PC-9 (cell line): Measurements from ENCODE around the gene TTC39B. TPM values are rescaled to one million over a fixed set of nuclear protein-coding genes. Genes with fewer than 3 reads are reported as not detected.

ENCODE experiments used
- BruUV-seq: library from RNA; stranded (reverse); fragments of 400-500 nt; replicated peaks from 2 replicates; lab custom pipeline; 2021; lab: Mats Ljungman, UMichigan
- CTCF ChIA-PET: fragments of 300-600 bp; sonication (Branson Sonifier 250); formaldehyde crosslinking; loops from one replicate; lab custom pipeline; 2022; ENCODE audit warnings: antibody characterized with exemption; lab: Charles Lee
- POLR2A ChIA-PET: fragments of 300-600 bp; sonication (Branson Sonifier 250); formaldehyde crosslinking; loops from one replicate; lab custom pipeline; 2022; ENCODE audit warnings: antibody characterized with exemption; ENCODE audit not compliant: unreplicated experiment; lab: Charles Lee
- DNase-seq, 2 experiments: peaks; one replicate each; pipeline versions ENCODE4 v3.0.0 to v3.0.0-alpha.2; 2015 to 2022; ENCODE audit warnings: mixed read lengths in 1 of 2
- H2AFZ ChIP-seq: fragments of 200-600 bp; sonication (generic); 2 replicates; pipeline ENCODE4 v1.8.1; 2017; ENCODE audit warnings: antibody characterized with exemption
- H3F3A ChIP-seq: fragments of 200-600 bp; sonication (generic); 2 replicates; pipeline ENCODE4 v1.8.1; 2017; ENCODE audit warnings: antibody characterized with exemption, mild to moderate bottlenecking, low read depth; ENCODE audit not compliant: insufficient read depth
- H3K27ac ChIP-seq: fragments of 200-600 bp; sonication (generic); 2 replicates; pipeline ENCODE4 v1.6.1; 2016; ENCODE audit warnings: mixed run types
- H3K27me3 ChIP-seq: fragments of 200-600 bp; sonication (generic); 2 replicates; pipeline ENCODE4 v1.6.1; 2016; ENCODE audit warnings: low read depth, mixed run types; ENCODE audit not compliant: insufficient read depth
- H3K36me3 ChIP-seq: fragments of 200-600 bp; sonication (generic); 2 replicates; pipeline ENCODE4 v1.6.1; 2016; ENCODE audit warnings: low read depth, mixed run types
- H3K4me1 ChIP-seq: fragments of 200-600 bp; sonication (generic); replicated peaks from 2 replicates; pipeline ENCODE4 v1.6.1; 2016; ENCODE audit warnings: mixed run types; ENCODE audit not compliant: insufficient read depth
- H3K4me2 ChIP-seq: fragments of 200-600 bp; sonication (generic); 2 replicates; pipeline ENCODE4 v1.6.1; 2017; ENCODE audit warnings: mixed run types
- H3K4me3 ChIP-seq: fragments of 200-600 bp; sonication (generic); 2 replicates; pipeline ENCODE4 v1.6.1; 2016; ENCODE audit warnings: mixed run types
- H3K79me2 ChIP-seq: fragments of 200-600 bp; sonication (generic); 2 replicates; pipeline ENCODE4 v1.6.1; 2017; ENCODE audit warnings: low read depth, mixed run types
- H3K9me2 ChIP-seq: fragments of 200-600 bp; sonication (generic); 2 replicates; pipeline ENCODE4 v1.8.1; 2017; ENCODE audit warnings: mild to moderate bottlenecking; ENCODE audit not compliant: insufficient read depth
- H3K9me3 ChIP-seq: fragments of 200-600 bp; sonication (generic); 2 replicates; pipeline ENCODE4 v1.8.1; 2016; ENCODE audit warnings: low read depth; ENCODE audit not compliant: insufficient read depth
- H4K20me1 ChIP-seq: fragments of 200-600 bp; sonication (generic); 2 replicates; pipeline ENCODE4 v1.8.1; 2017; ENCODE audit not compliant: insufficient read depth
- CTCF ChIP-seq: fragments of 200-600 bp; sonication (generic); conservative IDR thresholded peaks from 2 replicates; pipeline ENCODE4 v1.6.1; 2017; ENCODE audit warnings: mixed run types, antibody characterized with exemption, mild to moderate bottlenecking, moderate library complexity
- EZH2 ChIP-seq: fragments of 200-600 bp; sonication (generic); IDR thresholded peaks from 2 replicates; pipeline ENCODE4 v1.8.0; 2017; ENCODE audit warnings: antibody characterized with exemption, low read depth
- intact Hi-C: fragments of 100-400 bp; cut with micrococcal nuclease; formaldehyde crosslinking; loops from one replicate; pipeline ENCODE4 v1.10.0; 2022; ENCODE audit not compliant: unreplicated experiment
- total RNA-seq: library from RNA; stranded (reverse); gene quantifications from 2 replicates; pipeline ENCODE4 v1.2.3, GENCODE V29; 2021

Gene TTC39B
- total RNA-seq, 1 experiment from 2014 or later: 8.8 TPM

GRCh38 chr9:15272377-15272928 lies 34.6 kb downstream of the TTC39B start:
- TF ChIP-seq CTCF (no peak), EZH2 (no peak)
- Histone ChIP-seq H3K27me3 (no peaks in the 10 kb centered on the region), H3K4me1 (no peaks in the 10 kb centered on the region), H3K36me3 (no peaks in the 10 kb centered on the region), H3K4me2 (no peak overlapping the region), H3F3A (no peaks in the 10 kb centered on the region), H3K4me3 (no peak overlapping the region), H3K79me2 (no peaks in the 10 kb centered on the region), H2AFZ (no peak overlapping the region), H3K9me2 (no peaks in the 10 kb centered on the region), H4K20me1 (no peaks in the 10 kb centered on the region), H3K27ac (no peak overlapping the region), H3K9me3 (no peaks in the 10 kb centered on the region)
- intact Hi-C loops: no loop called here
- CTCF ChIA-PET: no interaction called here
- no peak for DNase-seq
- no TSS peak for BruUV-seq
- POLR2A ChIA-PET: no interaction called here

GRCh38 chr9:15271403-15271802 lies 35.6 kb downstream of the TTC39B start:
- no peaks in the 10 kb centered on the region for H3K27me3 ChIP-seq
- H3K4me3 ChIP-seq: no peak overlapping the region
- CTCF ChIA-PET: no interaction called here
- TF ChIP-seq CTCF: no peak
- no peak for TF ChIP-seq EZH2
- H4K20me1 ChIP-seq: no peaks in the 10 kb centered on the region
- H3K9me2 ChIP-seq: no peaks in the 10 kb centered on the region
- no peaks in the 10 kb centered on the region for H3K9me3 ChIP-seq
- intact Hi-C loops: no loop called here
- no peaks in the 10 kb centered on the region for H3K79me2 ChIP-seq
- no peaks in the 10 kb centered on the region for H3K4me1 ChIP-seq
- no peaks in the 10 kb centered on the region for H3F3A ChIP-seq
- BruUV-seq: no TSS peak
- POLR2A ChIA-PET: no interaction called here
- no peaks in the 10 kb centered on the region for H3K36me3 ChIP-seq
- no peak for DNase-seq
- H2AFZ ChIP-seq: no peak overlapping the region
- no peak overlapping the region for H3K27ac ChIP-seq
- no peak overlapping the region for H3K4me2 ChIP-seq

GRCh38 chr9:15268782-15269181 lies 38.2 kb downstream of the TTC39B start:
- intact Hi-C loops: no loop called here
- BruUV-seq: no TSS peak
- no peak overlapping the region for H3K4me3 ChIP-seq
- no peaks in the 10 kb centered on the region for H3F3A ChIP-seq
- no peak for DNase-seq
- H3K9me2 ChIP-seq: no peaks in the 10 kb centered on the region
- ChIA-PET POLR2A (no interaction called here), CTCF (no interaction called here)
- H3K4me2 ChIP-seq: no peak overlapping the region
- H3K9me3 ChIP-seq: no peaks in the 10 kb centered on the region
- no peaks in the 10 kb centered on the region for H3K79me2 ChIP-seq
- H4K20me1 ChIP-seq: no peaks in the 10 kb centered on the region
- no peak for TF ChIP-seq CTCF
- H3K36me3 ChIP-seq: no peaks in the 10 kb centered on the region
- no peaks in the 10 kb centered on the region for H3K4me1 ChIP-seq
- H3K27me3 ChIP-seq: no peaks in the 10 kb centered on the region
- H2AFZ ChIP-seq: no peak overlapping the region
- no peak overlapping the region for H3K27ac ChIP-seq
